ENCODE results near the gene RNF150. TPM values are rescaled to one million over a fixed set of nuclear protein-coding genes. Genes with fewer than 3 reads are reported as not detected.
A peak's percentile ranks its signal among the peaks of the same experiment; 100 is the strongest.

RNF150 gene
- 2.7 and 3.8 TPM in 2 replicates for total RNA-seq (2021)
- Bru-seq, nascent RNA: percentile 42 among the genes with signal in this experiment
- BruChase-seq, experiment 1, labeled RNA remaining after a 2-hour chase: percentile 41 among the genes with signal in this experiment
- BruChase-seq, experiment 2, labeled RNA remaining after a 6-hour chase: percentile 33 among the genes with signal in this experiment
- long read RNA-seq, full-length matches to known transcripts: 1 of 6 reads
- long read RNA-seq, partial matches to known transcripts: 0 of 6 reads
- long read RNA-seq, other reads (novel, unspliced or antisense): 5 of 6 reads

DNA sequence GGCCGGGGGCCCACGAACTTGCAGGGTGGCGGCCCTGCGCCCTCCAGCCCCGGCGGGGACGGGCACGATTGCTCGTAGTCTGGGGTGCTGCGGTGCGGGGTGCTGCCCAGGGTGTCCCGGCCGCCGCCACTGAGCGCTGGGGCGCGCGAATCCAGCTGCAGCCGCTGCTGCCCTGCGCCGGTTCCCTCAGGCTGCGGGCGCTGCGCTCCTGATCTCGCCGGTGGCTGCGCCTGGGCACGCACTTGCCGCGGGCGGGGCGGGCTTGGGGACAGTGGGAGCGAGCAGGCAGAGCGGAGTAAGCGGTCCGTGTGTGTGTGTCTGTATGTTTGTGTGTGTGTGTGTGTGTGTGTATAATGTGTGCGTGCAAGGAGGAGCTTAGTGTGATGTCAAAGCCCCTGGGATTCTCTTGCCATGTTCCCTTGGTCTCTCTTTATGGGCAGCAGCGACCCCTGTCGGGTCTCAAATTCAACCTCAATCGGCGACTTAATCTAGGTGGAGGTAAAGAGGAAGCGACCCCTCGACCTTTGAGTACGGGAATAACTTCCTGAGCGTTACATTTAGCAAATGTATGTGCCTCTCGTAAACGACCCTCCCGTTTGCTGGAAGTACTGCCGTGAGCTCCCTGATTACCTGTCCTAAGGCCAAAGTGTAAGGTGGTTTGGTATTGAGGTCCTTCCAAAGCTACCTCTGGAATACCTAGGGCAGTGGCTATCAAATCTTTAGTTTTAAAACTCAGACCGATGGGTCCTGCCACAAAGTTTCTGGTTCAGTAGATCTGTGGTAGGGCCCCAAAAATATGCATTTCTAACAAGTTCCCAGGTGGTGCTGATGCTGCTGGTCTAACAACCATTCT lies at the start of gene RNF150:
Gene RNF150 (minus strand): TSS at position 324 of the 853 bp plus-strand sequence.
- intact Hi-C loops (cut with micrococcal nuclease; ENCODE audit: unreplicated experiment): loop anchor here (1.0 to 5.0 kb wide), 4 partner anchors 136 to 773 kb away; no protein-coding TSS in a partner anchor
- CTCF ChIA-PET: interaction anchor here (0.6 to 2.0 kb wide), 8 partner anchors 111 to 1330 kb away, joined by 3 to 8 read pairs (median 4); no protein-coding TSS in a partner anchor

DNA sequence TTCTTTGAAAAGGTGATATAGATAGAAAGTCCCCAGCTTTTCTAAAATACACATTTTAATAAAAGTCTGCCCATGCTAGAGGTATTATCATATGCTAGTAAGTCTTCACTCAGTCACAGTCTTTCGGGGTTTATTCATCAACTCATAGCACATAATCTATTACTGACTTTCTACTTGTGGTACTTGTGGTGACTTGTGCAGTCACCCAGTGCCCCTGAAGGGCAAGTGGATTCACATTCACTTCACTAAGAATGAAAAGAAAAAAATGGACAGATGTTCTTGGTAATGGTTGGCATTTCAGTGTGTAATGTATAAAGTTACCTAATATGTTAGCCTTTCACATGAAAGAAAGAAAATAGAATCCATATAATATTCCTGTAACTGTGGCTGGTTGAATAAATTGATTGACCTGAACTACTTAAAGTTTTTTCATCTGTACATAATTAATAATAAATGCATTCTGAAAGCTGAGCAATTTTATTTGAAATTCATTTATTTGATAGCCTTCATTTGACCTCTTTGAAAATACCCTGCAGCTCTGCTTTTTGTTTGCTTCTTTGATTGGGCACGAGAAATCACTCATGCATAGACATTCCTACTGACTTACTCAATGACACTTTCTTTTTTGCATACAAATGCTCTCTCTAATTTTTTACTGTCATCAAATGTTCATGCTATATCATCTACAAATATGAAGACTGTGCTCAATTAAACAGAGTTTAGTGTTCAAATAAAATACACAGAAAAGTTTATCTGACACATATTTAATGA lies 47.9 kb upstream of the RNF150 start:
- H3K4me3 ChIP-seq (ENCODE audit: low read depth, low read length, poor library complexity, severe bottlenecking): no peak overlapping the region
- intact Hi-C loops (cut with micrococcal nuclease; ENCODE audit: unreplicated experiment): no loop called here
- DNase-seq (ENCODE audit: low spot score): no peak
- H3K27ac ChIP-seq (ENCODE audit: low read depth, low read length, poor library complexity, severe bottlenecking): no peak overlapping the region
- ChIA-PET POLR2A (ENCODE audit: low non-redundant PET) (no interaction called here), CTCF (no interaction called here)
- BruUV-seq (replicated peaks): no TSS peak
- no peaks in the 10 kb centered on the region for H3K4me1 ChIP-seq (ENCODE audit: insufficient read depth, low read length, poor library complexity, severe bottlenecking)
- no peak for TF ChIP-seq CTCF (conservative IDR thresholded peaks at IDR 0.05; ENCODE audit: low read depth, low read length)
- no peak for TF ChIP-seq EZH2 (IDR thresholded peaks at IDR 0.05; ENCODE audit: borderline replicate concordance, low read depth, low read length, poor library complexity, severe bottlenecking)
- no peaks in the 10 kb centered on the region for H3K27me3 ChIP-seq (replicated peaks; ENCODE audit: insufficient read depth, low read depth, low read length, poor library complexity)
- no peaks in the 10 kb centered on the region for H3K9me3 ChIP-seq (ENCODE audit: low read depth, low read length, poor library complexity, severe bottlenecking)
- no peaks in the 10 kb centered on the region for H3K36me3 ChIP-seq (ENCODE audit: insufficient read depth, low read length, poor library complexity, severe bottlenecking)

More for the DNA sequence above, at the start of gene RNF150:
- POLR2A ChIA-PET (ENCODE audit: low non-redundant PET): no interaction called here
- Histone ChIP-seq H3K4me3 (ENCODE audit: low read depth, low read length, poor library complexity, severe bottlenecking) (peak within 1 kb of the TSS; percentile 77), H3K36me3 (ENCODE audit: insufficient read depth, low read length, poor library complexity, severe bottlenecking) (no peaks in the 10 kb centered on the region), H3K27ac (ENCODE audit: low read depth, low read length, poor library complexity, severe bottlenecking) (no peak within 1 kb of the TSS), H3K27me3 (replicated peaks; ENCODE audit: insufficient read depth, low read depth, low read length, poor library complexity) (peaks cover 47% of the 10 kb centered on the region), H3K9me3 (ENCODE audit: low read depth, low read length, poor library complexity, severe bottlenecking) (no peaks in the 10 kb centered on the region), H3K4me1 (ENCODE audit: insufficient read depth, low read length, poor library complexity, severe bottlenecking) (no peaks in the 10 kb centered on the region)
- no TSS peak for BruUV-seq (replicated peaks)
- TF ChIP-seq EZH2 (IDR thresholded peaks at IDR 0.05; ENCODE audit: borderline replicate concordance, low read depth, low read length, poor library complexity, severe bottlenecking) (no peak), CTCF (conservative IDR thresholded peaks at IDR 0.05; ENCODE audit: low read depth, low read length) (peak; percentile 80)
- DNase-seq (ENCODE audit: low spot score): peak; percentile 88

Data from A673 (cell line).